Anterior cingulate cortex (tissue), 58 donors: ENCODE measurements around the gene ANKRD40.

Experiments
- DNase-seq, 58 donors: peaks; one replicate each; lab custom pipeline; 2025; lab: John Stamatoyannopoulos, UW

The ANKRD40 gene

GRCh38 chr17:50657054-50657453 lies 50.7 kb downstream of the ANKRD40 start:
- no peak for DNase-seq

DNA sequence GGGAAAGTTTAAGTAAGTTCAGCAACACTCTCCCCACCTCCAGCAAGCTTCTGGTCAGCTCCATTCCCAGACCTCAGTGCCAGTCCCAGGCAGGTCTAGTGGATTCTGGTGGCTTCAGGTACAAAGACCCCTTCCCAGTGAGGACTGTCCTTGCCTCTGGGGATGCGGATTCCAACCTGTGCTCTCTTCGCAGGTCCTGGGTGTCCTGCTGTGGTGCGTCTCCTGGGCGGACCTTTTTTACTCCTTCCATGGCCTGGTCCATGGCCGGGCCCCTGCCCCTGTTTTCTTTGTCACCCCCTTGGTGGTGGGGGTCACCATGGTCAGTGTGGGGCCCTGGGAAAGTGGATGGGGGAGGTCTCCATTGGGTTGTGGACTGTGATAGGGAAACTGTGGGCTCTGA lies 51.2 kb downstream of the ANKRD40 start:
- DNase-seq, result no peak

DNA sequence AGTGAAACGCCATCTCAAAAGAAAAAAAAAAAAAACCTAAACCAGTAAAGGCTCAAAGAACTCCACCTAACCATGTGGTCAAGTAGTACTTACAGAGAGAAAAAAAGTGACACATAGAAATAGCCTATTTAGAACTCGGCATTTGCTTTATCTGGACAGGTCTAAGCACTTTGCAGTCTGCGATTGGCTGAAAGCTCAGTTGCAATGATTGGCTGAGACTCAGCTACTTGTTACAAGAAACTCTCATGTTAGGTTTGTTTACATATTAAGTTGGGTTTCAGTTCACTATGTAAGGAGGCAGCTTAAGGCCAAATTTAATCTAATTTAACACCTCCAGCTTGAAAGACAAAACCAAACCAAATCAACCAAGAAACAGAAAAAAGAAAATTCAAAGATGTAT lies 54.0 kb downstream of the ANKRD40 start:
- DNase-seq, result no peak

DNA sequence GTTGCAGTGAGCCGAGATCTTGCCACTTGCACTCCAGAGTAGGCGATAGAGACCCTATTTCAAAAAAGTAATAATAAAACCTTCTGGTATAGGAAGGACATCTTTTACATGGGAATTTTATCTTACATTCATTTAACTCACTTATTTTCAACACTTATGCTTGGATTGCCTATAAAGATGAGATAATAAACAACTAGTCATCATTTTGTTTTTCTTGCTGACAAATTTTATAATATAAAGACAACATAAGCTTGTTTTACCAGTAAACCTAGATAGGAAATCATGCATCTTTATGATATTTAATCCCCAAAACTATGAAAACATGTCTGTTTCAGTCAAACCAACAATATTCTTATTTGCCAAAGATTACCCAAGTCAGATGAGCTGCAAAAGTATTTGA lies 56.1 kb downstream of the ANKRD40 start:
- DNase-seq, result no peak

GRCh38 chr17:50649042-50649908 lies 58.4 kb downstream of the ANKRD40 start:
- no peak for DNase-seq

DNA sequence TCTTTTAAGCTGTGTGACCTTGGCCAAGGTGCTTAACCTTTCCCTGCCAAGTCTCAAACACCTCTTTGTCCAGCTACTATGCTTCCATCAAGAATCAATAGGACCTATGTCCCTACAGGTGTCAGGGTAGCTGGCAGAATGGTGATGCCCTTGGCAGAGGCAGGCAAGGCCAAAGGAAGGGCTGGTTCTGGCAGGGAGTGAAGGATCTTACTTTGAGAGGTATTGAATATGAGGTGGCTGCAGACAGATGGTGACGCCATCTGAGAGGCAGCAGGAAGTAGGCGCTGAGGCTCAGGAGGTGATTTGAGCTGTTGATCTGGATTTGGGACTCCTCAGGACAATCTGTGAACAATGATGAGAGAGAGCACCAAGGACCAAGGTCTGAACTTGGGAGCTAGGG lies 60.5 kb downstream of the ANKRD40 start:
- DNase-seq, result no peak

GRCh38 chr17:50645748-50646682 lies 61.7 kb downstream of the ANKRD40 start:
- DNase-seq, result no peak
